ENCODE results near the gene TMEM54. TPM values are rescaled to one million over a fixed set of nuclear protein-coding genes. Genes with fewer than 3 reads are reported as not detected.

Gene TMEM54
- total and polyA plus RNA-seq, 2 of the 13 experiments (the other 11 are each of a cell fraction or from before 2014, with no cell fraction given): 2.5 to 2.9 TPM

DNA sequence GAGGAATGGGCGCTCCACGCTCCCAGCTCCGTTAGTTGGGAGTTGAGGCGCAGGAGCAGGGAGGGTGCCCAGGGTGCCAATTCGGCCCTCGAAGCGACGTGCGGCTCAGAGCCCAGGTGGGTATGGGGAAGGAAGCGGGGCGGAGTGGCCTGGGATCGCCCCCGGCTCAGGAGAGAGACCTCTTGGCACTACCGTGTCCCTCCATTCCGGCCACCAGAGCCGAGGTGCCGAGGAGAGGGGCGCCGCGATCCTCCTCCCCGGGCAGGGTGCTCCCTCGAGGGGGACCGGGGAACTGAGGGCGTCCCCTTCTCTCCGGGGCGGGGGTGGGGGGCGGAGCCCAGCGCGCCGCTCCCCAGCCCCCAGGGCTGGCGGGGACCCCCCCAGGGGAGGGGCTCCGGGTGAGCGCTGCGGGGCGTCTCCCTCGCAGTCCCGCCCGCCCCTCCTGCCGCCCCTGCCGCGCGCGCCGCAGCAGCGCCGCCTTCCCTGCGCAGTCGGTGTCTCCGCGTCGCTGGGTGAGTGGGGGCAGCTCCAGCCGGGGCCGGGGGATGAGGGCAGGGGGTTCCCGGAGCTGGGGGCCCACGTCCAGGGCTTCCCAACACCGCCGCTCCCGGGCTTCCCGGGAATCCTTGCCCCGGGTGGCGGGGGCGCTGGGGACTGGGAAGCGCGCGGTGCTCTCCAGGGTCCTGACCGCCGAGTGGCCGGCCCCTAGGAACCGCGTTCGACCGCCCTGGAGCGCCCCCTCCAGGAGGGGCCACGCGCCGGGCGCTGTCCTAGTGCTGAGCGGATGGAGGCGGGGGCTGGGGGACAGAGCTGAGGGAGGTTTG lies 15.0 kb downstream of the TMEM54 start, which contains the start of gene HPCA (continued):
- TF ChIP-seq ZNF646 (CRISPR knock-in tag; IDR thresholded peaks at IDR 0.05): peak; percentile 71; the same call in 1 of the 2 replicates
- TF ChIP-seq KLF6 (CRISPR knock-in tag; IDR thresholded peaks at IDR 0.05): peak; percentile 99
- TF ChIP-seq ZNF253 (CRISPR knock-in tag; IDR thresholded peaks at IDR 0.05; ENCODE audit: borderline replicate concordance): peak; percentile 88; the same call in 1 of the 2 replicates
- TF ChIP-seq EZH2 (conservative IDR thresholded peaks at IDR 0.05; ENCODE audit: low read depth, low read length): no peak
- peak; percentile 97 for TF ChIP-seq ZNF720 (CRISPR knock-in tag; IDR thresholded peaks at IDR 0.05)
- peak; percentile 99 for TF ChIP-seq ZSCAN20 (CRISPR knock-in tag; IDR thresholded peaks at IDR 0.05; ENCODE audit: borderline replicate concordance)
- TF ChIP-seq CEBPG (CRISPR knock-in tag; IDR thresholded peaks at IDR 0.05): peak; percentile 49
- TF ChIP-seq TEAD2 (CRISPR knock-in tag; IDR thresholded peaks at IDR 0.05): peak; percentile 91
- peak; percentile 41; the same call in 1 of the 2 replicates for TF ChIP-seq HMG20A (CRISPR knock-in tag; IDR thresholded peaks at IDR 0.05; ENCODE audit: borderline replicate concordance)
- TF ChIP-seq FLYWCH1 (CRISPR knock-in tag; IDR thresholded peaks at IDR 0.05): peak; percentile 98
- TF ChIP-seq, protein P1, sequence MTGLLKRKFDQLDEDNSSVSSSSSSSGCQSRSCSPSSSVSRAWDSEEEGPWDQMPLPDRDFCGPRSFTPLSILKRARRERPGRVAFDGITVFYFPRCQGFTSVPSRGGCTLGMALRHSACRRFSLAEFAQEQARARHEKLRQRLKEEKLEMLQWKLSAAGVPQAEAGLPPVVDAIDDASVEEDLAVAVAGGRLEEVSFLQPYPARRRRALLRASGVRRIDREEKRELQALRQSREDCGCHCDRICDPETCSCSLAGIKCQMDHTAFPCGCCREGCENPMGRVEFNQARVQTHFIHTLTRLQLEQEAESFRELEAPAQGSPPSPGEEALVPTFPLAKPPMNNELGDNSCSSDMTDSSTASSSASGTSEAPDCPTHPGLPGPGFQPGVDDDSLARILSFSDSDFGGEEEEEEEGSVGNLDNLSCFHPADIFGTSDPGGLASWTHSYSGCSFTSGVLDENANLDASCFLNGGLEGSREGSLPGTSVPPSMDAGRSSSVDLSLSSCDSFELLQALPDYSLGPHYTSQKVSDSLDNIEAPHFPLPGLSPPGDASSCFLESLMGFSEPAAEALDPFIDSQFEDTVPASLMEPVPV (CRISPR knock-in tag; IDR thresholded peaks at IDR 0.05): peak; percentile 99
- TF ChIP-seq DPF2 (CRISPR knock-in tag; IDR thresholded peaks at IDR 0.05; ENCODE audit: borderline replicate concordance, low read depth): no peak
- TF ChIP-seq ZNF674 (CRISPR knock-in tag; IDR thresholded peaks at IDR 0.05; ENCODE audit: low read depth): peak; percentile 93; the same call in 1 of the 2 replicates
- TF ChIP-seq MLX (CRISPR knock-in tag; IDR thresholded peaks at IDR 0.05): peak; percentile 76
- peak; percentile 69; the same call in 1 of the 2 replicates for TF ChIP-seq ELF4 (CRISPR knock-in tag; IDR thresholded peaks at IDR 0.05; ENCODE audit: borderline replicate concordance)
- peak; percentile 97 for TF ChIP-seq ZFP36L1 (CRISPR knock-in tag; IDR thresholded peaks at IDR 0.05)
- peak; percentile 95 for TF ChIP-seq ZNF639 (CRISPR knock-in tag; conservative IDR thresholded peaks at IDR 0.05)
- TF ChIP-seq IRX3 (CRISPR knock-in tag; IDR thresholded peaks at IDR 0.05; ENCODE audit: borderline replicate concordance, low read depth): peak; percentile 99
